ENCODE measurements around the gene ARID5B.

The ARID5B gene

GRCh38 chr10:62056219-62056618 is 154.7 kb downstream of the ARID5B start:
- DNase-seq, result no peak

GRCh38 chr10:62056698-62057097 is 155.2 kb downstream of the ARID5B start:
- no peak for DNase-seq

- no peak for DNase-seq
Observed at GRCh38 chr10:62057359-62057758, 155.9 kb downstream of the ARID5B start.

GRCh38 chr10:62057850-62058249 is 156.4 kb downstream of the ARID5B start:
- DNase-seq, result no peak

DNA sequence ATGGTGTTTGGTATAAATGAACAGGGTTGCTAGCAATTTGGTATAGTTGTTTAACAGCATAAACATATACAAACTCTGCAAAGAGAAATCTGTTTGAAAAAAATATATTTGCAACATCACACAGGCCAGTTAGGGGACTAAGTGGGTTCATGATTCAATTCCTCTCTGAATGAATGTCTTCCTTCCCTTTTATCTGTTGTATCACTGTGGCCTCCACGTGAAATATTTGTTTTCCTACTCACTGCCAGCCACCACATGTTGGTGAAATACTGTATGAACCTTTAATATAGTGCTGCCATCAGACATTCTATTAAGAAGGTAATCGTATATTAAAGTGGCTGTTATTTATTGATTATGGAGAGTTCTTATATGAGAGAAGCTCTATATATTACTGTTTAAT is 157.0 kb downstream of the ARID5B start:
- DNase-seq, result no peak

DNA sequence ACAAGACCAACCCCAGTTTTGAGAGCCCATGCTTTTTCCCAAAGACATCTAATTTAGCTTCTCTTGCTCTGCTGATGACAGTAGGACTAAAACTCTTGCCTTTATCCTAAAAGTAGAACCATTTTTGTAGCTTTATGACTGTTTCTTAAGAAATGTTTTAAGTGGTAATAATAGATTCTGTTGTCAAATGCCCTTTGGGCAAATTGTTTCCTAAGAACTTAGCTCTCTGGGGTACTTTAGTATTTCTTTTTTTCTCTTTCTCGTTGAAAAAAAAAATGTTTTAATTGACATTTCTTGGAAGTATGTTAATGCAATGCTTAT is 157.4 kb downstream of the ARID5B start:
- DNase-seq, result no peak

GRCh38 chr10:62059217-62059920 is 157.9 kb downstream of the ARID5B start:
- DNase-seq, result no peak

- DNase-seq, result no peak
Observed at GRCh38 chr10:62062028-62062427, 160.5 kb downstream of the ARID5B start.

- no peak for DNase-seq
Observed at GRCh38 chr10:62062752-62063512, 161.4 kb downstream of the ARID5B start.

- no peak for DNase-seq
Observed at GRCh38 chr10:62063795-62064472, 162.4 kb downstream of the ARID5B start.

GRCh38 chr10:62067560-62067959 is 166.1 kb downstream of the ARID5B start:
- no peak for DNase-seq

DNA sequence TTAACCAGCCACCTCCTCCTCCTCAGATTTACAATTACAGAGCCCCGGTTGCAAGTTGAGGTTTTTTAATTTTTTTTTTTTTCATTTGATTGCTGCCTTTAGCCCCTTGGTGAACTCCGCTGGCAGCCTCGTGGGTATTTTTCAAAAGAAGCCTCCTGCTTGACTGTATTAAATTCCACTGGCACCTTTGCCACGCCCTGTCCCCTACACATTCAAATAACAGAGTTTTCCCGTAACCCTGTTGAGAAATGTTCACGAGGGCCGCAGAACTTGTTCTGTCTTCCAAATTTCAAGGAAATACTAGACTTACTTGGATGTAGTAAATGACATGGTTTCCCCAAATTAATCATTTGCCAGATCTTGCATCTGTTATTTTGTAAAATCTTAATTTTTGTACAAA is 167.0 kb downstream of the ARID5B start:
- no peak for DNase-seq

- no peak for DNase-seq
Observed at GRCh38 chr10:62069452-62070178, 168.1 kb downstream of the ARID5B start.

DNA sequence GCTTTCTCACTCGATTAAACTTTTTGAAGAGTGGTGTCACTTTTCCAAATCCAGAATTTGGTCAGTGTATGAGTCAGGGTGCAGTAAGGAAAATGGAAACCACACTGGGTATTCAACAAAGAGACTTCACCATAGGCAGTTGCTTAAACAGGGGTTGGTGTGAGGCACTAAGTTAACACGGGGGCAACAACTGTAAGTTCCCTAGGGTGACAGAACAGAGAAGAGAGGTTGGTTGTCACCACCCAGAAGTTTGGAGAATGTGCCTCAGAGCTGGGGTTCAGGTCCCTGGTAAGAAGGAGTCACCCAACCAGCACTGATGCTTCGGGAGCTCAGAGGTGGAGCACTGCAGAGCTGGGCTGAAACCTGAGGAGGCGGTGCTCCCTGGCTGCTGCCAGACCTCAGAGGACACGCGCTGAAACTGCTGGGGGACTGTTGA is 170.4 kb downstream of the ARID5B start:
- no peak for DNase-seq

GRCh38 chr10:62072901-62073300 is 171.4 kb downstream of the ARID5B start:
- DNase-seq, result no peak

GRCh38 chr10:62073429-62073828 is 171.9 kb downstream of the ARID5B start:
- DNase-seq, result no peak

DNA sequence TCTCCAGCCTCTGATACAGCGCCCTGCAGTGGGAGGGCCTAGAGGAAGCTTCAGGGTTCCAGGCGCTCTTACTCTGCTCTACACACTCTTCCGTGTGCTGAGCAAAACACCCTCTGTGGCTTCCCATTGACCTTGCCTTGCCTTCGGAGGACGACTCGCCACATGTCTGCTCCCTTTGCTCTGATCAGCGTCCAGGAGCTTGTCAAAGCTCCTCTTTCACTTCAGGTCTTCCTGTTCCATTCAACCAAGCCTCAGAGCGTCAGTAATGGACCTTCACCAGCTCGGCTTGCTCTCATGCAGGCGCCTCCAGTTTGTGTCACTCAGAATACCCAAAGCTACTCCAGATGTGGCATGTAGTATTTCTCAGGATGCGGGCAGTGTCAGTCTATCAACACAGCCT is 173.9 kb downstream of the ARID5B start:
- no peak for DNase-seq

GRCh38 chr10:62075912-62076311 is 174.4 kb downstream of the ARID5B start:
- no peak for DNase-seq

- no peak for DNase-seq
Observed at GRCh38 chr10:62076891-62077290, 175.4 kb downstream of the ARID5B start.

DNA sequence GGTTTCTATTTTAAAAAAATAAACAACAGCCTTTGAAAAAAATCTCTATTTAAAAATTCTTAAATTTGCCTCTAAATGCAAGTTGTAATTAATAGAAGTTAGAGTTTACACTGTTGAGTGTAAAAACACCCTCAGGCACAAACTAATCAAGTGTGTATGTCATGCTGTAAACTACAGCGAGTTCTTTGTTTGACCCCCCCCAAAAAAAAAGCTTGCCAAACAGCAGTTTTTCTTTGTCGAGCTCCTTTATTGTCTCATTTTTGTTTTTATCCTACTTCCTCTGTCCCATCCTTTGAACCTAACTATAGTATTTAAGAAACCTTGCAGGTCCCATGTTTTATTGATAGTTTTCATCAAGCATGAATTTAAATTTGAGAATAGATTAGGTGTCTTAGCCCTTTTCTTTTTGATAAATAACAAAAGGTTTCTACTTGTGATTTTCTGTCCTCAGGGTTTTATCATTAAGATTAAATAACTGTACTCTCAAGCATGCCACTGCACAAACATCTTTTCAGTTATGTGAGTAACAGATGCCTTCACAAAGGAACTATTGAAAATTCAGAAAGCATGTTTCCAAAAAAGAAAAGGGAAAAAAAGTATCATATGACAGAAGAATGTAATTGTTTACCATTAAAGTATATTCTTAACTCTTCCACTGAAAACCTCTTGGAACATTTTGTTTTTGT is 176.0 kb downstream of the ARID5B start:
- DNase-seq, result no peak

DNA sequence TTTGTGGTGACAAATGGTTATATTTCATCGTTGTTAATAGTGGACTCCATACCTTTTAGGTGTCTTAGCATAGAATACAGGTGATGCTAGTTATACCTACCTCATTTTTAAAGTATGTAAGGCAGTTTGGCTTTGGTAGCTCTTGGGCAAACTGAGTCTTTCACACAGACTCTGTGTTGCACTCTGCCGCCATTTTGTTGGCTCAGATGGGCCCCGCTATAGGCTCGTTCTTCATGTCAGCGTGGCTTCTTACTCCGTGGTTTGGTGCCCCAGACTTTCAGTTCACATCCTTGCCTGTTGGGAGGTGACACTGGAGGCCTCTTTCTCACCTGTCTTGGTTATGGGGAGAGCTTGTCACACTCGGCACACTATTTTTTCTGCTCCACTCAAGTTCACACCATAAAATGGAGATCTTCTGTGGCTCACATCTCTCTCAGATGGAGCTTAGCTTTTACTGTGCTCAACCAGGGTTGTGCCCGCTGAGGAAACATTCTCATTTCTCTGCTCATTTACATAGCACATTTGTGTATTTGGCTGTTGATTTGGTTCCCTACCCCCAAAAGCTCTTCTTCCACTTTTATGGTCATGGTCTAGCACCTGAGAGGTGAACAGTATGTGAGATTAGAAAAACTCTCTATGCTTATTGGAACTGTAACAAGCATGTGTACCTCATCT is 178.5 kb downstream of the ARID5B start:
- no peak for DNase-seq

- DNase-seq, result no peak
Observed at GRCh38 chr10:62080905-62081304, 179.4 kb downstream of the ARID5B start.
